ENCODE data around the gene CBY1. TPM values are rescaled to one million over a fixed set of nuclear protein-coding genes. Genes with fewer than 3 reads are reported as not detected.

CBY1 gene
- total and polyA plus RNA-seq, 9 of the 15 experiments (the other 6 are each of a cell fraction or from before 2014, with no cell fraction given): 5.7 to 19.7 (median 10.8) TPM

- TF ChIP-seq, protein P1, sequence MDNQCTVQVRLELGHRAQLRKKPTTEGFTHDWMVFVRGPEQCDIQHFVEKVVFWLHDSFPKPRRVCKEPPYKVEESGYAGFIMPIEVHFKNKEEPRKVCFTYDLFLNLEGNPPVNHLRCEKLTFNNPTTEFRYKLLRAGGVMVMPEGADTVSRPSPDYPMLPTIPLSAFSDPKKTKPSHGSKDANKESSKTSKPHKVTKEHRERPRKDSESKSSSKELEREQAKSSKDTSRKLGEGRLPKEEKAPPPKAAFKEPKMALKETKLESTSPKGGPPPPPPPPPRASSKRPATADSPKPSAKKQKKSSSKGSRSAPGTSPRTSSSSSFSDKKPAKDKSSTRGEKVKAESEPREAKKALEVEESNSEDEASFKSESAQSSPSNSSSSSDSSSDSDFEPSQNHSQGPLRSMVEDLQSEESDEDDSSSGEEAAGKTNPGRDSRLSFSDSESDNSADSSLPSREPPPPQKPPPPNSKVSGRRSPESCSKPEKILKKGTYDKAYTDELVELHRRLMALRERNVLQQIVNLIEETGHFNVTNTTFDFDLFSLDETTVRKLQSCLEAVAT (IDR thresholded peaks at IDR 0.05): no peak
- no peak for TF ChIP-seq NFIX (CRISPR knock-in tag; IDR thresholded peaks at IDR 0.05; ENCODE audit: low read depth)
- no peak for TF ChIP-seq ATF2 (CRISPR knock-in tag; IDR thresholded peaks at IDR 0.05)
- TF ChIP-seq POLR2AphosphoS5 (IDR thresholded peaks at IDR 0.05; ENCODE audit: control insufficient read depth, insufficient read depth, low read depth, low read length): peak; percentile 75
- TF ChIP-seq, protein P2, sequence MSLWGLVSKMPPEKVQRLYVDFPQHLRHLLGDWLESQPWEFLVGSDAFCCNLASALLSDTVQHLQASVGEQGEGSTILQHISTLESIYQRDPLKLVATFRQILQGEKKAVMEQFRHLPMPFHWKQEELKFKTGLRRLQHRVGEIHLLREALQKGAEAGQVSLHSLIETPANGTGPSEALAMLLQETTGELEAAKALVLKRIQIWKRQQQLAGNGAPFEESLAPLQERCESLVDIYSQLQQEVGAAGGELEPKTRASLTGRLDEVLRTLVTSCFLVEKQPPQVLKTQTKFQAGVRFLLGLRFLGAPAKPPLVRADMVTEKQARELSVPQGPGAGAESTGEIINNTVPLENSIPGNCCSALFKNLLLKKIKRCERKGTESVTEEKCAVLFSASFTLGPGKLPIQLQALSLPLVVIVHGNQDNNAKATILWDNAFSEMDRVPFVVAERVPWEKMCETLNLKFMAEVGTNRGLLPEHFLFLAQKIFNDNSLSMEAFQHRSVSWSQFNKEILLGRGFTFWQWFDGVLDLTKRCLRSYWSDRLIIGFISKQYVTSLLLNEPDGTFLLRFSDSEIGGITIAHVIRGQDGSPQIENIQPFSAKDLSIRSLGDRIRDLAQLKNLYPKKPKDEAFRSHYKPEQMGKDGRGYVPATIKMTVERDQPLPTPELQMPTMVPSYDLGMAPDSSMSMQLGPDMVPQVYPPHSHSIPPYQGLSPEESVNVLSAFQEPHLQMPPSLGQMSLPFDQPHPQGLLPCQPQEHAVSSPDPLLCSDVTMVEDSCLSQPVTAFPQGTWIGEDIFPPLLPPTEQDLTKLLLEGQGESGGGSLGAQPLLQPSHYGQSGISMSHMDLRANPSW (CRISPR knock-in tag; IDR thresholded peaks at IDR 0.05): no peak
- TF ChIP-seq CC2D1A (IDR thresholded peaks at IDR 0.05): no peak
- no peak for TF ChIP-seq FOXJ2 (tag; IDR thresholded peaks at IDR 0.05)
- no peak for TF ChIP-seq TAL1 (IDR thresholded peaks at IDR 0.05)
- TF ChIP-seq ZBTB2 (IDR thresholded peaks at IDR 0.05): no peak
- no peak for TF ChIP-seq ADNP (tag; IDR thresholded peaks at IDR 0.05)
- TF ChIP-seq NR2C2 (CRISPR knock-in tag; IDR thresholded peaks at IDR 0.05): peak; percentile 88
- peak; percentile 96 for TF ChIP-seq NR2C2 (tag; IDR thresholded peaks at IDR 0.05)
- no peak for TF ChIP-seq ZNF583 (CRISPR knock-in tag; IDR thresholded peaks at IDR 0.05)
- 0 out of 2 replicates have a peak, but pooled peaks have one; percentile 6 for TF ChIP-seq TCF3 (CRISPR knock-in tag; IDR thresholded peaks at IDR 0.05)
- TF ChIP-seq, protein P3, sequence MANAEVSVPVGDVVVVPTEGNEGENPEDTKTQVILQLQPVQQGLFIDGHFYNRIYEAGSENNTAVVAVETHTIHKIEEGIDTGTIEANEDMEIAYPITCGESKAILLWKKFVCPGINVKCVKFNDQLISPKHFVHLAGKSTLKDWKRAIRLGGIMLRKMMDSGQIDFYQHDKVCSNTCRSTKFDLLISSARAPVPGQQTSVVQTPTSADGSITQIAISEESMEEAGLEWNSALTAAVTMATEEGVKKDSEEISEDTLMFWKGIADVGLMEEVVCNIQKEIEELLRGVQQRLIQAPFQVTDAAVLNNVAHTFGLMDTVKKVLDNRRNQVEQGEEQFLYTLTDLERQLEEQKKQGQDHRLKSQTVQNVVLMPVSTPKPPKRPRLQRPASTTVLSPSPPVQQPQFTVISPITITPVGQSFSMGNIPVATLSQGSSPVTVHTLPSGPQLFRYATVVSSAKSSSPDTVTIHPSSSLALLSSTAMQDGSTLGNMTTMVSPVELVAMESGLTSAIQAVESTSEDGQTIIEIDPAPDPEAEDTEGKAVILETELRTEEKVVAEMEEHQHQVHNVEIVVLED (CRISPR knock-in tag; IDR thresholded peaks at IDR 0.05): no peak
- no peak for TF ChIP-seq MECOM (CRISPR knock-in tag; IDR thresholded peaks at IDR 0.05)
- peak; percentile 90 for TF ChIP-seq TAF1 (IDR thresholded peaks at IDR 0.05; ENCODE audit: control insufficient read depth, extremely low read depth, insufficient read depth, low read length, severe bottlenecking)
- no peak for TF ChIP-seq MEF2D (tag; conservative IDR thresholded peaks at IDR 0.05; ENCODE audit: low read depth)
These were observed 25.3 kb downstream of the CBY1 start, which contains the start of gene TOMM22 (continued) for GRCh38 chr22:38681582-38682335.
